ENCODE measurements around the gene PSAPL1.

PSAPL1 gene

GRCh38 chr4:7390336-7390735 lies 44.4 kb downstream of the PSAPL1 start:
- Histone ChIP-seq H3K27ac (no peak overlapping the region), H3K36me3 (ENCODE audit: control insufficient read depth, insufficient read depth, low read length) (no peaks in the 10 kb centered on the region), H3K27me3 (ENCODE audit: control insufficient read depth, insufficient read depth, low read length) (no peaks in the 10 kb centered on the region), H3K79me2 (no peaks in the 10 kb centered on the region), H3K4me3 (ENCODE audit: low read depth, low read length) (no peak overlapping the region), H2AFZ (no peak overlapping the region), H3K4me1 (no peaks in the 10 kb centered on the region), H3K4me2 (ENCODE audit: low read length) (no peak overlapping the region), H3K9me3 (ENCODE audit: control insufficient read depth, low read length) (no peaks in the 10 kb centered on the region), H3K9ac (no peak overlapping the region)
- TF ChIP-seq, protein P1, sequence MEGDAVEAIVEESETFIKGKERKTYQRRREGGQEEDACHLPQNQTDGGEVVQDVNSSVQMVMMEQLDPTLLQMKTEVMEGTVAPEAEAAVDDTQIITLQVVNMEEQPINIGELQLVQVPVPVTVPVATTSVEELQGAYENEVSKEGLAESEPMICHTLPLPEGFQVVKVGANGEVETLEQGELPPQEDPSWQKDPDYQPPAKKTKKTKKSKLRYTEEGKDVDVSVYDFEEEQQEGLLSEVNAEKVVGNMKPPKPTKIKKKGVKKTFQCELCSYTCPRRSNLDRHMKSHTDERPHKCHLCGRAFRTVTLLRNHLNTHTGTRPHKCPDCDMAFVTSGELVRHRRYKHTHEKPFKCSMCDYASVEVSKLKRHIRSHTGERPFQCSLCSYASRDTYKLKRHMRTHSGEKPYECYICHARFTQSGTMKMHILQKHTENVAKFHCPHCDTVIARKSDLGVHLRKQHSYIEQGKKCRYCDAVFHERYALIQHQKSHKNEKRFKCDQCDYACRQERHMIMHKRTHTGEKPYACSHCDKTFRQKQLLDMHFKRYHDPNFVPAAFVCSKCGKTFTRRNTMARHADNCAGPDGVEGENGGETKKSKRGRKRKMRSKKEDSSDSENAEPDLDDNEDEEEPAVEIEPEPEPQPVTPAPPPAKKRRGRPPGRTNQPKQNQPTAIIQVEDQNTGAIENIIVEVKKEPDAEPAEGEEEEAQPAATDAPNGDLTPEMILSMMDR (IDR thresholded peaks at IDR 0.05): no peak

- Histone ChIP-seq H3K27ac (no peak overlapping the region), H3K27me3 (ENCODE audit: control insufficient read depth, insufficient read depth, low read length) (no peaks in the 10 kb centered on the region), H3K79me2 (no peaks in the 10 kb centered on the region), H3K9me3 (ENCODE audit: control insufficient read depth, low read length) (no peaks in the 10 kb centered on the region), H3K4me3 (ENCODE audit: low read depth, low read length) (no peak overlapping the region), H2AFZ (no peak overlapping the region), H3K4me1 (no peaks in the 10 kb centered on the region), H3K4me2 (ENCODE audit: low read length) (no peak overlapping the region), H3K36me3 (ENCODE audit: control insufficient read depth, insufficient read depth, low read length) (no peaks in the 10 kb centered on the region), H3K9ac (no peak overlapping the region)
- TF ChIP-seq, protein P1 (IDR thresholded peaks at IDR 0.05): no peak
Observed at GRCh38 chr4:7389719-7390118, 45.0 kb downstream of the PSAPL1 start.

DNA sequence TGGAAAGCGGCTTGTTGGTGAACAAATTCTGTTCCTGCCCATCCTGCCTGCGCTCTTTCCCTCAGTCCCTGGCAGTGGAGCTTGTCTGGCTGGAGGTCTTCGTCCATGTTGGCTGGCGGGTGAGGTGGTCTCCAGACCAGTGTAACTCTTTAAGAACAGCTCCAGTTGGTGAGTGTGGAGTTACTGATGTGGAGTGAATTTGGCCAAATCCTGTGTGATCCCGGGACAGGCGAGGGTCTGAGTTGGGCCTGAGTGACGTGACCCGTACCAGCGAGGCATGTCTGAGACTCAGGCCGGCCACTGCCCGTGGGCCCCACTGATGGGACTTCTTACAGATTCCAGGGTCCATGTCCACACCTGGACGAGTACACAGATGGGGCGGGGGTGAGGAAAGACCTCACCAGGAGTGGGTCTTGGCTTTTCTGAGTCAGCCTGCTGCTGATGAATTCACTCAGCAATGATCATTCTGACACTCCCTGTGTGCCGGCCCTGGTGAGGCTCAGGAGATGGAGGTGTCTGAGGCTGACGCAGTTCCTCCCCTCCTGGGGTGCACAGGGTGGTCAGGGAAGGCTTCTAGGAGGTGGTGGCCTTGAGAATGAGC lies 45.5 kb downstream of the PSAPL1 start:
- Histone ChIP-seq H2AFZ (no peak overlapping the region), H3K9ac (no peak overlapping the region), H3K79me2 (no peaks in the 10 kb centered on the region), H3K4me3 (ENCODE audit: low read depth, low read length) (no peak overlapping the region), H3K27me3 (ENCODE audit: control insufficient read depth, insufficient read depth, low read length) (no peaks in the 10 kb centered on the region), H3K4me1 (no peaks in the 10 kb centered on the region), H3K27ac (no peak overlapping the region), H3K4me2 (ENCODE audit: low read length) (no peak overlapping the region), H3K9me3 (ENCODE audit: control insufficient read depth, low read length) (no peaks in the 10 kb centered on the region), H3K36me3 (ENCODE audit: control insufficient read depth, insufficient read depth, low read length) (no peaks in the 10 kb centered on the region)
- TF ChIP-seq, protein P1 (IDR thresholded peaks at IDR 0.05): no peak

DNA sequence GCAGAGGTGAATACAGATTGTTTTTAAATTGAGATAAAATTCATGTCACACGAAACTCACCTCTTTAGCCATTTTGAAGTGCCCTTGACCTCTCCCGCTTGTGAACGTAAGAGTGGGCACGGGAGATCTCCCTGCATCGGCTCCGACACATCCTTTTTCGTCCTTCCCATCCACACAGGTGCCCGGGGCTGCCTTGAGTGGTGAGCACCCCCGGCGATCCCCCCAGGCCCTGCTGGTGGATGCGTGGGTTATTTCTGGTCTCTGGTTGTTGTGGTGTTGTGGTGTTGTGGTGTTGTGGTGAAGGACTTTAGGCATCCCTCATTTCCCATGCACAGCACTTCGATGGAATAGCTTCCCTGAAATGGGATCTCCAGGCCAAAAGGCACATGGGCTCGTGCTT lies 46.1 kb downstream of the PSAPL1 start:
- Histone ChIP-seq H3K9me3 (ENCODE audit: control insufficient read depth, low read length) (no peaks in the 10 kb centered on the region), H3K4me3 (ENCODE audit: low read depth, low read length) (no peak overlapping the region), H3K27me3 (ENCODE audit: control insufficient read depth, insufficient read depth, low read length) (no peaks in the 10 kb centered on the region), H3K36me3 (ENCODE audit: control insufficient read depth, insufficient read depth, low read length) (no peaks in the 10 kb centered on the region), H3K27ac (no peak overlapping the region), H2AFZ (no peak overlapping the region), H3K9ac (no peak overlapping the region), H3K4me2 (ENCODE audit: low read length) (no peak overlapping the region), H3K4me1 (no peaks in the 10 kb centered on the region), H3K79me2 (no peaks in the 10 kb centered on the region)
- TF ChIP-seq, protein P1 (IDR thresholded peaks at IDR 0.05): no peak

DNA sequence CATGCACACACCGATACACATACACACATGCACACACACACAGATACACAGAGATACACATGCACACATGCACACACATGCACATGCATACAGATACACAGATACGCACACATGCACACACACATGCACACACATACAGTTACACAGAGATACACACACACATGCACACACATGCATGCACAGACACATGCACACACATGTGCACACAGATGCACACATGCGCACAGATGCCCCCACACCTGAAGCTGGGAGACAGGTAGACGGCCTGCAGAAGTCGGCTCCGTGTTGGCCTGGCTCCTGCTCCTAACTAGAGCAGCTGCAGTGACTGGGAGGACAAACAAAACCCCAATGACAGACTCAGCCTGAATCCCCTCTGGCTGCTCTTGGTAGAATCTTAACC lies 46.8 kb downstream of the PSAPL1 start:
- H3K27me3 ChIP-seq (ENCODE audit: control insufficient read depth, insufficient read depth, low read length): no peaks in the 10 kb centered on the region

More for the DNA sequence above, 46.8 kb downstream of the PSAPL1 start:
- no peak overlapping the region for H3K4me2 ChIP-seq (ENCODE audit: low read length)
- no peaks in the 10 kb centered on the region for H3K36me3 ChIP-seq (ENCODE audit: control insufficient read depth, insufficient read depth, low read length)
- no peaks in the 10 kb centered on the region for H3K79me2 ChIP-seq
- H3K27ac ChIP-seq: no peak overlapping the region
- no peaks in the 10 kb centered on the region for H3K9me3 ChIP-seq (ENCODE audit: control insufficient read depth, low read length)
- no peak overlapping the region for H2AFZ ChIP-seq
- no peak overlapping the region for H3K4me3 ChIP-seq (ENCODE audit: low read depth, low read length)
- H3K4me1 ChIP-seq: no peaks in the 10 kb centered on the region
- no peak overlapping the region for H3K9ac ChIP-seq
- TF ChIP-seq, protein P1 (IDR thresholded peaks at IDR 0.05): no peak
